Astrocyte of the hippocampus (primary cell): ENCODE results near the gene TMEM170B.
"Not testable (repeated sequence)": the region's sequence is repeated elsewhere in the genome, so short reads cannot be mapped to it uniquely, and the experiment has no call there.

Experiments
- DNase-seq: peaks from one replicate; pipeline ENCODE4 v3.0.0; 2011; ENCODE audit warnings: low read depth, low spot score

TMEM170B gene

GRCh38 chr6:11528996-11529395 is 8.6 kb upstream of the TMEM170B start:
- no peak for DNase-seq

GRCh38 chr6:11532097-11532496 is 5.5 kb upstream of the TMEM170B start:
- no peak for DNase-seq

- DNase-seq, result no peak
Observed at GRCh38 chr6:11534561-11534960, 3.0 kb upstream of the TMEM170B start.

GRCh38 chr6:11535801-11536230 is 1.7 kb upstream of the TMEM170B start:
- DNase-seq, result peak; percentile 81

GRCh38 chr6:11536795-11537194 is 754 bp upstream of the TMEM170B start:
- no peak for DNase-seq

GRCh38 chr6:11538052-11538818 is 686 bp downstream of the TMEM170B start:
- peak; percentile 51 for DNase-seq

- no peak for DNase-seq
Observed at GRCh38 chr6:11538819-11539468, 1.4 kb downstream of the TMEM170B start.

GRCh38 chr6:11542863-11543262 is 5.3 kb downstream of the TMEM170B start:
- no peak for DNase-seq

GRCh38 chr6:11543919-11544518 is 6.5 kb downstream of the TMEM170B start:
- no peak for DNase-seq

GRCh38 chr6:11547846-11548245 is 10.3 kb downstream of the TMEM170B start:
- not testable (repeated sequence) for DNase-seq

- DNase-seq, result not testable (repeated sequence)
Observed at GRCh38 chr6:11548578-11548977, 11.0 kb downstream of the TMEM170B start.

GRCh38 chr6:11551053-11551452 is 13.5 kb downstream of the TMEM170B start:
- no peak for DNase-seq

GRCh38 chr6:11552442-11552841 is 14.9 kb downstream of the TMEM170B start:
- DNase-seq, result peak; percentile 23

- no peak for DNase-seq
Observed at GRCh38 chr6:11553824-11554223, 16.3 kb downstream of the TMEM170B start.

- no peak for DNase-seq
Observed at GRCh38 chr6:11556309-11556708, 18.8 kb downstream of the TMEM170B start.

- DNase-seq, result no peak
Observed at GRCh38 chr6:11563793-11564192, 26.2 kb downstream of the TMEM170B start.

- DNase-seq, result no peak
Observed at GRCh38 chr6:11566609-11567008, 29.1 kb downstream of the TMEM170B start.

- no peak for DNase-seq
Observed at GRCh38 chr6:11571073-11571472, 33.5 kb downstream of the TMEM170B start.

- DNase-seq, result peak; percentile 85
Observed at GRCh38 chr6:11575408-11576033, 38.0 kb downstream of the TMEM170B start.

GRCh38 chr6:11580686-11581405 is 43.3 kb downstream of the TMEM170B start:
- DNase-seq, result no peak

- DNase-seq, result peak; percentile 26
Observed at GRCh38 chr6:11584244-11584643, 46.7 kb downstream of the TMEM170B start.
